ENCODE measurements around the gene CERT1.
"Not testable (repeated sequence)": the region's sequence is repeated elsewhere in the genome, so short reads cannot be mapped to it uniquely, and the experiment has no call there.

CERT1 gene

GRCh38 chr5:75336615-75337336 is 174.7 kb downstream of the CERT1 start, which contains the start of gene HMGCR:
Gene HMGCR (plus strand): TSS chr5:75337220. CDS start chr5:75342606, 5,386 bp downstream.
- Histone ChIP-seq H3K36me3 (peaks cover 9% of the 10 kb centered on the region), H3K9me3 (ENCODE audit: severe bottlenecking) (no peaks in the 10 kb centered on the region), H3K27me3 (ENCODE audit: insufficient read depth, low read depth, severe bottlenecking) (no peaks in the 10 kb centered on the region), H3K27ac (peak within 1 kb of the TSS; percentile 92), H3K4me3 (ENCODE audit: low read depth, low read length) (peak within 1 kb of the TSS; percentile 94)
- TF ChIP-seq CTCF (IDR thresholded peaks at IDR 0.05; ENCODE audit: low read depth, low read length): peak; percentile 63
- peak; percentile 99 for DNase-seq

- Histone ChIP-seq H3K27me3 (ENCODE audit: insufficient read depth, low read depth, severe bottlenecking) (no peaks in the 10 kb centered on the region), H3K27ac (peak overlapping the region; percentile 92), H3K36me3 (peaks cover 9% of the 10 kb centered on the region), H3K9me3 (ENCODE audit: severe bottlenecking) (no peaks in the 10 kb centered on the region), H3K4me3 (ENCODE audit: low read depth, low read length) (peak overlapping the region; percentile 76)
- TF ChIP-seq CTCF (IDR thresholded peaks at IDR 0.05; ENCODE audit: low read depth, low read length): peak; percentile 40
- DNase-seq: peak; percentile 63
Observed at GRCh38 chr5:75335952-75336614, 175.3 kb downstream of the CERT1 start.

GRCh38 chr5:75335486-75335885 is 175.9 kb downstream of the CERT1 start:
- Histone ChIP-seq H3K9me3 (ENCODE audit: severe bottlenecking) (no peaks in the 10 kb centered on the region), H3K27me3 (ENCODE audit: insufficient read depth, low read depth, severe bottlenecking) (no peaks in the 10 kb centered on the region), H3K27ac (peak overlapping the region; percentile 92), H3K4me3 (ENCODE audit: low read depth, low read length) (no peak overlapping the region; the same call in 1 of the 2 replicates), H3K36me3 (peaks cover 9% of the 10 kb centered on the region)
- no peak for TF ChIP-seq CTCF (IDR thresholded peaks at IDR 0.05; ENCODE audit: low read depth, low read length)
- no peak for DNase-seq

- H3K9me3 ChIP-seq (ENCODE audit: severe bottlenecking); H3K27ac ChIP-seq; H3K27me3 ChIP-seq (ENCODE audit: insufficient read depth, low read depth, severe bottlenecking); H3K4me3 ChIP-seq (ENCODE audit: low read depth, low read length); DNase-seq; H3K36me3 ChIP-seq: not testable (repeated sequence)
Observed at GRCh38 chr5:75334413-75334812, 177.0 kb downstream of the CERT1 start.

DNA sequence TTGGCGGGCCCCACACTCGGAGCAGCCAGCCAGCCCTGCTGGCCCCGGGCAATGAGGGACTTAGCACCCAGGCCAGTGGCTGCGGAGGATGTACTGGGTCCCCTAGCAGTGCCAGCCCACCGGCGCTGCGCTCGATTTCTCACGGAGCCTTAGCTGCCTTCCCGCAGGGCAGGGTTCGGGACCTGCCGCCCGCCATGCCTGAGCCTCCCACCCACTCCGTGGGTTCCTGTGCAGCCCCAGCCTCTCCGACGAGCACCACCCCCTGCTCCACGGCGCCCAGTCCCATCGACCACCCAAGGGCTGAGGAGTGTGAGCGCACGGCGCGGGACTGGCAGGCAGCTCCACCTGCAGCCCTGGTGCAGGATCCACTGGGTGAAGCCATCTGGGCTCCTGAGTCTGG is 177.7 kb downstream of the CERT1 start:
- not testable (repeated sequence) for H3K4me3 ChIP-seq (ENCODE audit: low read depth, low read length); H3K27ac ChIP-seq; H3K9me3 ChIP-seq (ENCODE audit: severe bottlenecking); DNase-seq; H3K36me3 ChIP-seq; H3K27me3 ChIP-seq (ENCODE audit: insufficient read depth, low read depth, severe bottlenecking)

GRCh38 chr5:75331095-75332090 is 180.0 kb downstream of the CERT1 start:
- DNase-seq: no peak
- Histone ChIP-seq H3K27ac (no peak overlapping the region), H3K27me3 (ENCODE audit: insufficient read depth, low read depth, severe bottlenecking) (no peaks in the 10 kb centered on the region), H3K9me3 (ENCODE audit: severe bottlenecking) (no peaks in the 10 kb centered on the region), H3K36me3 (no peaks in the 10 kb centered on the region), H3K4me3 (ENCODE audit: low read depth, low read length) (no peak overlapping the region)
- TF ChIP-seq CTCF (IDR thresholded peaks at IDR 0.05; ENCODE audit: low read depth, low read length): no peak
